GM21390 (cell line): ENCODE data around the gene GSK3A.

Experiments
- ATAC-seq: cut with Tn5 transposase; IDR thresholded peaks from one replicate; pipeline ENCODE4 v1.9.1; 2021; ENCODE audit not compliant: unreplicated experiment

Gene GSK3A

DNA sequence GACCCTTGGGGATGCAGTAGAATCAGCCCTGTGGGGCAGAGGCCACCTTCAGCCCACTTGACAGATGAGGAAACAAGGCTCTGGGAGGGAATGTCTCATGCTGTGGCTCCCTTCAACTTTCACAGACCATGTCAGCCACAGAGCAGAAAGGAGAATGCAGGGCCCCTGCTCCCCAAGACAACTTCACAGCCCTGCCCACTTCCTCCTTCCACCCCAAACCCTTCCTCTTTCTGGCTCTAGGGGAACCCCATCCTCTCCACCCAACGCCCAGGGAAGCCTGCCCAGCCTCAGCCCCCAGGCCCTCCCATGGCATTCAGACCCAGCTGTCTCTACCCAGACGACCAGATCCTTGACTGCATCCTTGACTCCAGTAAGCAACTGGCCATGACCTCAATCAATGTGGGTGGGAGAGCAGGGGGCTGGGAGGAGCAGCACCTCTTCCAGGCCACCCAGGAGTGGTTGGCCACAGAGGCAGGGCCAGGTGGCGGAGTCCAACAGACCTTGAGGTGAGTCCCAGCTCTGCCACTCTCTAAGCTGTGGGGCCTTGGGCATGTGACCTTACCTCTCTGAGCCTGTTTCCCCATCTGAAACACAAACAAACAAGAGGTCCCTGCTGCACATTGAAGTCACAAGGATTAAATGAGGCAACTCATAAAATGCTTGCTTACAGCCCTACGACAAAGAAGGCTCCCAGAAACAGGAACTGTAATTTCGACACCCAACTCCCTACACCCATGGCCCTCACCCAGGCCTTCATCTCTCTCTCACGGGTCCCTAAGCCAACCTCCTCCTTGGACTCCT is 40.7 kb downstream of the GSK3A start:
- ATAC-seq: no peak

DNA sequence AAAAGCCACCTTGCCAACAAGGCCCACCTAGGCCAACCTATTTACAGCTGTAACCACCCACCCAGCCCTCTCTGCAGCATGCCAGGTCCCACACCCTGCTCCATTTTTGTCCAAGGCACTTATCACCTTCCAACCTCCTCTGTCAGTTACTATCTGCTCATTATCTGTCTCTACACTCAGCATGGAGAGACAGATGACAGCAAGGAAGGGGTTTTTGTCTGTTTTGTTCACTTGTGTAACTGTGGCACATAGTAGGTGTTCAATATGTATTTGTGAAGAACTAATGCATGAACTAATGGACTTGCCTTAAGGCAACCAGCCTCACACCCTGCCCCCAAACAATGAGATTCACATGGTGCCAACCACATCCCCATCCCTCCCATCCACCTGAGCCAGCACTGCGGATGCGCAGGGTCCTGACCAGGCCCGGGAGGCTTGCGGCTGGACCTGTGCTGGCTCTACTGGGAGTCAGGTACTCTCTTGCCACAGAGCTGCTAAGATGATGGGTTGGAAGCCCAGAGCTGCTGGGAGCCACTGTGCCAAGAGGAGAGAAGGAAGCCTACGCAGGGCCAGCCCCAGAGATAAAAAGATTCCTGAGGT is 42.2 kb downstream of the GSK3A start:
- ATAC-seq: no peak

DNA sequence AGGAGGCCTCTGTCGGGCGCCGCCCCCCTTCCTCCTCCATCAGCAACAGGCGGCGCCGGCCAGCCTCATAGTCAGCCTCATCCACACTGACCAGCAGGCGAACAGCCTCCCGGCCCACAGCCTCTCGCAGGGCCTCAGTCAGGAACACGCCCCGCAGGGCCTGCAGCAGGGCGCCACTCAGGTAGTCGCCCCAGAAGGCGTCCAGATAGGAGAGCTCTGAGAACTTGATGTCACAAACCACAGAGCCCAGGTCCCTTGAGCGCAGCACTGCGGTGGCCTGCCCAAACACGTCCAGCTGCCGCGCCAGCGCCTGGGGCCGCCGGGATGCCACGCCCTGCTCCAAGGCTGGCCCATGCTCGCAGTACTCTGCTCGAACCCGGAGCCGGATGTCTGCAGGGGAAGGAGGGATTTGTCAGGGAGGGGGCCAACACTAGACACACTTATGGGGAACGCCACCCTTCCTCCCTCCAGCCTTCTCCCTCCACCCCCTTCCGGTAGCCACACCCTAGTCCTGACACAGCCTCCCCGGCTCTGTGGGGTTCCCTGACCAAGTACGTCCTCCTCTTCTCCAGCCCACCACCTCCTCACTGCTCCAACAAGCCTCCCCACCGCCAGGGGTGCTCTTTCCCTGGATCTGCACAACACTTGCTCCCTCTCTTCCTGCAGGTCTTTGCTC is 42.8 kb downstream of the GSK3A start:
- peak; percentile 41 for ATAC-seq

DNA sequence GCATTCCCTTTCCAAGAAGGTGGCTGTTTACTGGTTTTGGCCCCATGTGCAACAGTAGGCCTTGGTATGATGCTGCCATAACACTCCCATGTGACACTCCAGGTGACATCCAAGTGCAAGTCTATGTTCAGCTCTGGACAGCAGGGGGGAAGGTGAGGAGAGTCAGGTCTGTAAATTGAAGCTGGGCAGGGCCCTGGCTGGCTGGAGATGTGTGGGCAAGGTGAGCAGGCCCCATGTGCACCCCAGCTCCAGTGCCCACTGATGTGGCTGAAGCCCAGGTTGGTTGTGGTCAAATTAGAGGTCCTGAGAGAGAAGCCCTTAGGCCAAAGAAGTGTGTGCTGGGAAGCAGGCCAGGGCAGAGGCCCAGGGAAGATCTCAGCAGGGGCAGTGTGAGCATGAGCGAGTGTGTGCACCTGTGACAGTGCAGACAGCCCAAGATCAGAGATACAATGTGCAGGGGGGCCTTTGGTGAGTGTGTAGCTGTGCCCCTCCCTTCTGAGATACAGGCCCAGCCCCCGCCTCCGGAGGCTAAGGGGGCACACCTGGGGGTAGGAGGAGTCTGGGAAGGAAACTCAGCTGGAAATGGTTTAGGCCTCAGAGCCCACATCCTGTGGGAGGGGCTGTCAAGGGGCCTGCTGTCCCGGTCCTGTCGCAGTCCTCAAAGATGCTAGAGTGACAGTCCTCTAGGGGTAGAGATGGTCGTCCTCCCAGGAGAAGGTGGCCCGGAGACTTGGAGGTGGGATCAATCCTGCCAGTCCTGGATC is 43.5 kb downstream of the GSK3A start:
- ATAC-seq: peak; percentile 52

DNA sequence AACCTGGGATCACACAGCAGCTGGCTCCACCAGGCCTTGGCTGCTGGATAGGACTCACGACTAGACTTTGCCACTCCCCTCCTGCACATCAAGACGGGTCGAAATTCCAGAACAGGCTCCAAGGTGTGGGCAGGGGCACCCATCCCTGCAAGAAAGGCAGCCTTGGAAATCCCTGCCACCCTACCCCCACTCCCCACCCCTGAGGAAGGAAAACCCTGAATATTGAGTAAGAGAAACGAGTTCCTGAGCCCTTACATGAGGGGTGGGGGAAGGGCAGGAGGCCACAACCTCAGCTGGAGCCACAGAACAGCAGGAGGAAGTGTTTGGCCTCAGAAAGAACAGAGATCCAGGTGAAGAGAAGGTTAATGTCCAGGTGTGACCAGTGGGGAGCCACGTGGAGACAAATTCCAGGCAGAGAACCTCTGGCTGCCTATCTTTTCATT is 45.0 kb downstream of the GSK3A start:
- no peak for ATAC-seq

DNA sequence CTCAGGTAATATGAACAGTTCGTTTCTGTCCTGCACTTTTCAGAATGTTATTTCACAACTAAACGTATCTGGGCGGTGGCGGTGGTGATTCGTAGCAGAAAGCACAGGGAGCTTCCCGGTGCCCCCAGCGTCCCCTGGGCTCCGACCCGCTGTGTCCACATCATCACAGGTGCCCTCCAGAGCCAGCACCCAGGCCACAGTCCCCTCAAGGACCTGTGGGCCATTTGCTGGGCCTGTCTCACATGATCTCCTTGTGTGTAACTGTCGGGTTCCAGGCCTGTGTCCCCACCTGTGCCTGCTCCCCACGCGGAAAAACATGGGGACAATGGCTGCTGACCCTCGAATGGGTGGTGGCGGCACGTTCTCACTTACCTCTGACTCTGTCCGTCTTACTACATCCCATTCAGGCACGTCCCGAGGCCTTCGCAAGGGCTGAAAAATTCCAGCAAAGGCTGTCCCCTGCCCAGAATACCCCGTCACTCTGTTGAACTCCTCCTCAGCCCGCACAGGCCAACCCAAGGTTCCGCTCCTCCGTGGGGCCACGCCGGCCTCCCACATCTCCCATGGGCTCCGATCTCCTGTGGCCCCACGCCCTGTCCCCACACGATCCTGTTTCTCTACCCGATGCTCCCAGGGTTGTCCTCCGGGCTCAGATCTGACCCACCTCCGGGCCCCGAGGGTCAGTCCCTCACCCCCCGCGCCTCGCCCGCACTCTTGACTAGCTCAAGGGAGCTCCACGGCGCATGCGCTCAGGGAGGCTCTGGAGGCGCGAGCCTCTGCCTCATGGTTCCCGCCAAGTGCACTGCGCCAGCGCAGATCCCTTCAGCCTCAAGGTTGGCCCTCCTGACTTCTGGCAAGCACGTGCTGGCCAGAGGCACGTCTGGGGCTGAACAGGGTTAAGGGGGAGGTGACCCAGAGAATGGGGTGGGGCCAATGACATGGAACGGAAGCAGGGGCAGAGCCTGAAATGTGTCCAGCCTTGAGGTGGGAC is 46.1 kb downstream of the GSK3A start:
- ATAC-seq: no peak

DNA sequence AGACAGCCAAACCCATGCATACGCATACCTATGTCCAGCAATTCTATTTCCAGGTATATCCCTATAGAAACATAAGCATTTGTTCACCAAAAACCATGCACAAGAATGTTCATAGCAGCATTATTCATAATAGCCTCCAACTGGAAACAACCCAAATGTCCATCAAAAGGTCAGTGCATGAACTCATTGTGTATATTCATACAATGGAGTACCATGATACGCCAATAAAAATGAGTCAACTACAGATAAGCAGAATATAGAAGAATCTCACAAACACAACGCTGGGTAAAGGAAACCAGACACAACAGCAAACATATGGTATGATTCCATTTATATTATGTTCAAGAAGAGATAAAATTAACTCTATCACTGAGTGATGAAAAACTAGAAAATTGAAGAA is 48.7 kb downstream of the GSK3A start:
- no peak for ATAC-seq

DNA sequence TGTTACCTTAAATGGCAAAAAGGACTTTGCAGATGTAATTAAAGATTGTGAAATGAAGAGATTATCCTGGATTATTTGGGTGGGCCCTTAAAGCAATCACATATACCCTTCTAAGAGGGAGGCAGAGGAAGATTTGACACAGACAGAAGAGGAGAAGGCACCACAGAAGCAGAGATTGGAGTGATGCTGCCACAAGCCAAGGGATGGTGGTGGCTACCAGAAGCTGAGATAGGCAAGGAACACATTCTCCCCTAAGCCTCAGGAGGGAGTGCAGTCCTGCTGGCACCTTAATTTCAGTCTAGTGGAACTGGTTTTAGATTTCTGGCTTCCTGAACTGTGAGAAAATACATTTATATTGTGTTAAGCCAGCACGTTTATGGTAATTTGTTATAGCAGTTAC is 49.1 kb downstream of the GSK3A start:
- no peak for ATAC-seq

DNA sequence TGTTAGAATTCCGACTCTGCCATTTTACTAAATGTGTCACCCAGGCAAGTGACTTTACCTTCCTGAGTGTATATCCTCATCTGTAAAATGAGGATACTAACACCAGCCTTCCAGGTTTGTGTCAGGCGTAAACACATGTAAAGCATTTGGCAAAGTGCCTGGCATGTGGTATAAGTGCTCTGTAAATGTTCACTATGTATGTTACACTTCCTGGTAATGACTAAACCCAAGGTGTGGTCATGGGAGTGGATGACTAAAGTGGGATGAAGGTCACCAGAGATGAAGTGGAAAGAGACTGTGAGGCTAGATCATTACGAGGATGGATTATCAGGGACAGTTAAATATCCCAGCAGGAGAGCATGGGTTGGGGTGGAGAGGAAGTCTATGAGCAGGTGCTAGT is 50.5 kb downstream of the GSK3A start:
- ATAC-seq: no peak

DNA sequence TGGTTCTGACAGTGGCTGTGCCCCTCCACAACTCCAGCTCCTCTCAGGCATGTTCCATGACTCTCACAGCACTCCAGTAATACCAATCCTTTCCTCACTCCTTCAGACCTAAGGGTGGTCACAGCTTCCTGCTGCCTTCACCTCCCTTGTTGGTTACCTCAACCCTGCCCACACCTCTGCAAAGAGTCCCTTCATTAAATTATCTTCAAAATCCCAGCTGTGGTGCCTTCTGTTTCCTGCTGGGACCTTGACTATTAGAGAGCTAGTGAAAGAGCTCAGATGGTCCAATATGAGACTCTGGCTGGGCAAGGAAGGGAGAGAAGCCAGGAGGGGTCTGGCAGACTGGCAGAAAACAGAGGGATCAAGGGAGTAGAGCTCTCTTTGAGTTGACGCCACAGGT is 51.1 kb downstream of the GSK3A start:
- ATAC-seq: no peak

DNA sequence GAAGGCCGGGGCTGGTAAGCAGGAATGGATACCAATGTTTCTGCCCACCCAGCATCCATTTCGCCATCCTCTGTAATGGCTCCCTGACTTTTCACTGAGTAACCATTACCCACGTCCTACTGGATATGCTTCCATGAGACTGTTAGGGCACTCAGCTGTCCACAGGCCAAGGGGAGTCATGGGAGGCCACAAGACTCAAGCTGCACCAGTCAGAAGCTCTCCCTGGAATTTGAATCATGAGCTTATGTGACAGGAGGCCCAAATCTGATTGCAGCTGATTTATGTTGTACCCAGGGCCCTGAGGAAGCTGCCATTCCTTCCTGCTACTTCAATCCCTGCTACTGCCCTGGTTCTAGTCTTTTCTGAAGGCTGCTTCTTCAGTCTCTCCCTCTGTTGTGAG is 53.3 kb downstream of the GSK3A start:
- no peak for ATAC-seq

DNA sequence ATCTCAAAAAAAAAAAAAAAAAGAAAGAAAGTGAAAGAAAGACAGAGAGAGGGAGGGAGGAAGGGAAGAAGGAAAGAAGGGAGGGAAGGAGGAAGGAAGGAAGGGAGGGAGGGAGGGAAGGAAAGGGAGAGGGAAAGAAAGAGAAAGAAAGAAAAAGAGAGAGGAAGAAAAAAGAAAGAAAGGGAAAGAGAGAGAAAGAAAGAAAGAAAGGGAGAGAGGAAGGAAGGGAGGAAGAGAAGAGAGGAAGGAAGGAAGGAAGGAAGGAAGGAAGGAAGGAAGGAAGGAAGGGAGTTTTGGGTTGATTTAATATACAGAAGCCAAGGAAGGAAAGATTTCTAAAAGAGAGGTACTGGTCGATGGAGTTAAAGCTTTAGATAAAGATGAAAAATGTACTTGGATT is 53.7 kb downstream of the GSK3A start:
- no peak for ATAC-seq

DNA sequence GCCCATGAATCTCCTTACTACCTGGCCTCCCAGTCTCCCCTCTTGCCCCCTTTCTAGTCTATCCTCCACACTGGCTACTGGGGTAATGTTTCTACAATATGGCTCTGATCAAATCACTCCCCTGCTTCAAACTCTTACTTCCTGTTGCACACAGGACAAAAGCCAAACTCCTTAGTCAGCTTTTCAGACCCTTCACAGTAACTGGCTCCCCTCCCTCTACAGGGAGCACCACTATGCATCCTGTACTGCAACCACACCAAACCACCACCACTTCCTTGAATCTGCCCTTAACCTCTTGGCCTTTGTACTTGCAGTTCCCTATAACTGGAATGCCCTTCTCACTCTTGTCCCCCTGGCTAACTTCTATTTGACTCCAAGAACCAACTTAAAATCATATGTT is 57.1 kb downstream of the GSK3A start:
- ATAC-seq: no peak

DNA sequence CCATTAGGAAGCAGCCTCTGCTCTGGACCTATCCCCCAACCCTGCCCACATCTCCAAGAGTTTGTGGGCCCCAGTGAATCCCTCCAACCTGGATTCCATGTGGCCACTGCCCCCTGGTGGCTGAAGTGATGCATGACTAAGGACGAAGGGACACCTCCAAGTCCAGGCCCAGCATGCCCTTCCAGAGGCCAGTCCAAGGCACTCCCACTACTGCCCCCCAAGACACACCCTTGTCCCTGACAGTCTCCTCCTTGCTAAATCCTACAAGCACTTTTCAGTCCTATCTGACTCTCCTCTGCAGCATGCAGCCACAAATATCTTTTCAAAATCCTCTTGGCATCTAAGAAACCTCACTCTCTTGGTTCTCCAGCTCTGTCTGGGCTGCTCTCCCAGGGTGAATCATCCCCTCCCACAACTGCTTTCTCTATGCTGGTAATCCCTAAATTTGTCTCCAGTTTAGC is 58.0 kb downstream of the GSK3A start:
- ATAC-seq: no peak
